Bronchial epithelial cell (primary cell): ENCODE data around the gene PREX1. TPM values are rescaled to one million over a fixed set of nuclear protein-coding genes. Genes with fewer than 3 reads are reported as not detected.

Experiments used
- DNase-seq: peaks from one replicate; pipeline ENCODE4 v3.0.0-alpha.2; 2010; ENCODE audit warnings: low read depth
- FAIRE-seq: peaks from 2 replicates; lab custom pipeline; 2011; peaks lifted over from hg19 to GRCh38; lab: Jason Lieb, UNC
- H3K27me3 ChIP-seq: 2 replicates; pipeline ENCODE4 v1.5.1; 2011; ENCODE audit warnings: low read length; ENCODE audit not compliant: control insufficient read depth, insufficient read depth
- H3K36me3 ChIP-seq: 2 replicates; pipeline ENCODE4 v1.5.1; 2011; ENCODE audit warnings: low read length; ENCODE audit not compliant: control insufficient read depth, insufficient read depth
- H3K4me3 ChIP-seq: 2 replicates; pipeline ENCODE4 v1.5.1; 2011; ENCODE audit warnings: mild to moderate bottlenecking, low read depth, low read length, control low read depth
- total RNA-seq: library from RNA; depleted of rRNA; stranded (reverse); fragments of >200 nt; gene quantifications from 2 replicates; pipeline ENCODE4 v1.2.1, GENCODE V29; 2014
- TF ChIP-seq, protein P1 (sequence below): IDR thresholded peaks from 2 replicates; pipeline ENCODE4 v1.5.1; 2011; ENCODE audit warnings: mild to moderate bottlenecking, moderate library complexity, low read length, control low read depth, inconsistent platforms; ENCODE audit not compliant: insufficient read depth, severe bottlenecking

The PREX1 gene
- total RNA-seq, 1 donor from 2014 or later = under 0.01 TPM

DNA sequence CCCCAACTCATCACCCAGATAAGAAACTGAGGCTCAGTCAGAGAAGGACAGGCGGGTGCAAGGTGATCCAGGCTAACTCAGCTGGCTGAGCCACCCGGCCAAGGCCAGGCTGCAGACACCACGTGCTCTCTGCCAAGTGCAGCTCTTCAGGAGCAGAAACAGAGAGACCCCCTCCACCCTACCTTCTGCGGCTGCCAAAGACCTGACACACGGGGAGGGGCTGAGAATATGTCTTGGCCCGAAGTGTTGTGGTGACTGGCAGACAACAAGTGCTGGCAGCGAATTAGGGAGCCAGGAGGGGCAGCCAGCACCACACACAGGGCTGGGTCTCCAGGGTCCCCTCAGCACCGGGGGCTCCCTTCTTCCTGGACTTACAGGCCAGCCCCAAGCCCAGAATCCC lies 22.5 kb downstream of the PREX1 start:
- H3K27me3 ChIP-seq = no peaks in the 10 kb centered on the region
- TF ChIP-seq, protein P1, sequence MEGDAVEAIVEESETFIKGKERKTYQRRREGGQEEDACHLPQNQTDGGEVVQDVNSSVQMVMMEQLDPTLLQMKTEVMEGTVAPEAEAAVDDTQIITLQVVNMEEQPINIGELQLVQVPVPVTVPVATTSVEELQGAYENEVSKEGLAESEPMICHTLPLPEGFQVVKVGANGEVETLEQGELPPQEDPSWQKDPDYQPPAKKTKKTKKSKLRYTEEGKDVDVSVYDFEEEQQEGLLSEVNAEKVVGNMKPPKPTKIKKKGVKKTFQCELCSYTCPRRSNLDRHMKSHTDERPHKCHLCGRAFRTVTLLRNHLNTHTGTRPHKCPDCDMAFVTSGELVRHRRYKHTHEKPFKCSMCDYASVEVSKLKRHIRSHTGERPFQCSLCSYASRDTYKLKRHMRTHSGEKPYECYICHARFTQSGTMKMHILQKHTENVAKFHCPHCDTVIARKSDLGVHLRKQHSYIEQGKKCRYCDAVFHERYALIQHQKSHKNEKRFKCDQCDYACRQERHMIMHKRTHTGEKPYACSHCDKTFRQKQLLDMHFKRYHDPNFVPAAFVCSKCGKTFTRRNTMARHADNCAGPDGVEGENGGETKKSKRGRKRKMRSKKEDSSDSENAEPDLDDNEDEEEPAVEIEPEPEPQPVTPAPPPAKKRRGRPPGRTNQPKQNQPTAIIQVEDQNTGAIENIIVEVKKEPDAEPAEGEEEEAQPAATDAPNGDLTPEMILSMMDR = no peak
- no peaks in the 10 kb centered on the region for H3K36me3 ChIP-seq
- FAIRE-seq (no peak), DNase-seq (no peak)
- H3K4me3 ChIP-seq = no peak overlapping the region

DNA sequence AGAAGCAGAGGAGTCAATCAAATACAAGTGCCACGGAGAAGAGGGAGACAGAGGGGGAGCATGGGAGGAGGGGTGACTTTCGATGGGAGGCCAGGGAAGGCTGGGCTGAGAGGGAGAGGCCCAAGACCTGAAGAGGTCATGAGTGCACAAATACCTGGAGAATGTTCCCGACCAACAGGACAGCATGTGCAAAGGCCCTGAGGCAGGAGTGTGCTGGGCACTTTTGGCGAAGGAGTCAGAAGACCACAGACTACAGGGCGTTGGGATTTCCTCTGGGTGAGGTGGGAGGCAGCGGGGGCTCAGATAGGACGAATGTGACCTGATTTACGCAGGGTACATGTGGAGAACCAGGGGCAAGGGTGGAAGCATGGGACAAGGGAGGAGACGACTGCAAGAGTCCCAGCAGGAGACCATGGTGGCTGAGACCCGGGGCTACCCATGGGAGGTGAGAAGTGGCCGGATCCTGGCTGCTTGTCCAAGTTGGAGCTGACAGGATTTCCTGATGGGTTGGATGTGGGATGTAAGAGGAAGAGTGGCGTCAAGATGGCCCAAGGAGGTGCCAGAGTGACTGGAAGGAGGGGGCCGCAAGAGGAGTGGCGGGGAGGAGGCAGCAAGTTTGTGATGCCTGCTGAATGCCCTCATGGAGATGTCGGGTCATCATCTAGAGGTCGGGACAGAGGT lies 23.4 kb downstream of the PREX1 start:
- TF ChIP-seq, protein P1 = no peak
- FAIRE-seq (no peak), DNase-seq (no peak)
- no peaks in the 10 kb centered on the region for H3K36me3 ChIP-seq
- H3K4me3 ChIP-seq = no peak overlapping the region
- no peaks in the 10 kb centered on the region for H3K27me3 ChIP-seq

DNA sequence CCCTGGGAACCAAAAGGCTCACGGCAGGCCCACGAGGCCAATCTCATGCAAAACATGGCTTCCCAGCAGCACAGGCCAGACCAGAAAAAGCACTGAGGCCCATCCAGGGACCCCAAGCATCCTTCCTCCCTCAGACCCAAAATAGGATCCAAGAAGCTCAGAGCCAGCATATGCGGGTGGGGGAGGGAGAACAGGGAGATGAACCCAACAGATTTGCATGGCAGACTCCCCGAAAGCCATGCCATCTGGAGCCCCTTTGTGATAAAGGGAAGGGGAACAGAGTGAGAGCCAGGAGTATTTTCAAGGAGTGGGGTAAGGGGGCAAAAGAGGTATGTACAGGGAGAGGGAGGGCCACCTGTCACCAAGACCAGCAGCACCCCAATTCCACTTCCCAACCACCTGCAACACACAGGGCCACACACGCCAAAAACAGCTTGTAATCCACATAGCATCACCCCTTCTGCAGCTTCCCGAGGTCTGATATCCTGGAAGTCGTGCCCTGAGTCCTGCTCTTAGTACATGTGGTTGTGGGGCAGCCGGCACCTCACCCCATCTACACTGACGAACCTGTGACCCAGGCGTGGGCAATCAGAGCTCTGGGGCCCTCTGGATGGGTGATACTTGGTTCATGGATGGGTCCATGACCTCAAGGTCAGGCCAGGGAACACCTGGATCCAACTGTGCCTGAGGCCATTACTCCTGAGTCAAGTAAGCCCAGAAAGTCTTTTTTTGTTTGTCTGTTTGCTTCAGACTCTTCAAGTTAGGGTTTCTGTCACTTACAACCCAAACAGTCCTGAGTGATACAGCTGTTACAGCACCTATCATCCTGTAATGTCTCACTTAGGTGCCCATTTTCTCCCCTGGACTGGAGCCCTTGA lies 24.4 kb downstream of the PREX1 start:
- DNase-seq (no peak), FAIRE-seq (no peak)
- H3K36me3 ChIP-seq = no peaks in the 10 kb centered on the region
- TF ChIP-seq, protein P1 = no peak
- no peaks in the 10 kb centered on the region for H3K27me3 ChIP-seq
- no peak overlapping the region for H3K4me3 ChIP-seq

DNA sequence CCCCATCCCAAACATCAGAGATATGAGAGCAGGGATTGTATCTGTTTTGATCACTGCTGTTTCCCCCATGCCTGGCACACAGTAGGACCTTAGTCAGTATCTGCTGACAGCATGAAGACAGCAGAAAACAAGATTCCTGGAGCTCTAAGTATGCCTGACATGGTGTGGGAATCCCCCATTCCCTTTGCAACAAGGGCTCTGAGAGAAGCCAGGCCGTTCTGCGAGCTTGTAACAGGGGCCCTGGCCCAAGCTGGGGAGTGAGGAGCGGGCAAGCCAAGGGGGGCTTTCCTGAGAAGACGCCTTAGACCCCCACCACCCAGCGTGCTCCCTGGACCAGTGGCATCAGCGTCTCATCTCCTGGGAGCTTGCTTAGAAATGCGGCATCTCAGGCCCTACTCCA lies 25.2 kb downstream of the PREX1 start:
- TF ChIP-seq, protein P1 = no peak
- no peaks in the 10 kb centered on the region for H3K36me3 ChIP-seq
- H3K4me3 ChIP-seq = no peak overlapping the region
- H3K27me3 ChIP-seq = peaks cover 2% of the 10 kb centered on the region
- FAIRE-seq = no peak
- DNase-seq = no peak

DNA sequence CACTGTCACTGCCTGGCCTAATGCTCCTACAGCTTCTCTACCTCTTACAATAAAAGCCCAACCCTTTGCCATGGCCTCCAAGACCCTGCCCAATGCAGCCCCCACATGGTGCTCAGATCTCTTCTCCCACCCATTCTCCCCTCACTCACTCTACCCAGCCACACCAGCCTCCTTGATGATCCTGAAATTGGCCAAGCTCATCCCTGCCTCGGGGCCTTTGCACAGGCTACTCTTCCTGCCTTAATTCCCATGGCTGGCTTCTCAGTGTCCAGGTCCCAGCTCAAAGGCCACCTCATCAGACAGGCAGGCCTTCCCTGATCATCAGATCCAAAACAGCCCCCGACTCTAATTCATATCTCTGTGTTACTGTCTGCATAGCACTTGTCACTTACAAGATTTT lies 25.6 kb downstream of the PREX1 start:
- DNase-seq (no peak), FAIRE-seq (no peak)
- H3K36me3 ChIP-seq = no peaks in the 10 kb centered on the region
- peaks cover 2% of the 10 kb centered on the region for H3K27me3 ChIP-seq
- H3K4me3 ChIP-seq = no peak overlapping the region
- TF ChIP-seq, protein P1 = no peak
